ENCODE results near the gene CCDC126. TPM values are rescaled to one million over a fixed set of nuclear protein-coding genes. Genes with fewer than 3 reads are reported as not detected.

The CCDC126 gene
- total and polyA plus RNA-seq, 2 experiments from 2014 or later, result 5.7 to 6.6 TPM

GRCh38 chr7:23615331-23615730, 18.1 kb downstream of the CCDC126 start:
- Mint-ChIP-seq H3K9me3 (peaks cover 34% of the 10 kb centered on the region), H3K36me3 (ENCODE audit: low read depth) (peaks cover 51% of the 10 kb centered on the region), H3K4me1 (no peaks in the 10 kb centered on the region), H3K27ac (no peak overlapping the region), H3K4me3 (no peak overlapping the region), H3K27me3 (ENCODE audit: insufficient read depth, low read depth, poor library complexity) (peaks cover 2% of the 10 kb centered on the region)
- Histone ChIP-seq H2AFZ (no peak overlapping the region), H3F3A (replicated peaks; ENCODE audit: low read depth) (no peaks in the 10 kb centered on the region), H3K27me3 (ENCODE audit: insufficient read depth) (no peaks in the 10 kb centered on the region), H4K20me1 (replicated peaks; ENCODE audit: insufficient read depth) (no peaks in the 10 kb centered on the region; the same call in 1 of the 2 replicates), H3K79me2 (replicated peaks; ENCODE audit: insufficient read depth) (no peaks in the 10 kb centered on the region), H3K27ac (ENCODE audit: low read depth) (no peak overlapping the region), H3K4me2 (no peak overlapping the region), H3K4me1 (ENCODE audit: insufficient read depth) (no peaks in the 10 kb centered on the region), H3K4me3 (no peak overlapping the region), H3K9me2 (ENCODE audit: insufficient read depth) (no peaks in the 10 kb centered on the region), H3K36me3 (ENCODE audit: insufficient read depth) (peaks cover 9% of the 10 kb centered on the region; the same call in 1 of the 2 replicates)
- TF ChIP-seq STAT1 (IDR thresholded peaks at IDR 0.05; ENCODE audit: unreplicated experiment) (no peak), NANOG (IDR thresholded peaks at IDR 0.05; ENCODE audit: borderline replicate concordance) (no peak), EZH2phosphoT487 (IDR thresholded peaks at IDR 0.05; ENCODE audit: unreplicated experiment) (no peak), CREB1 (CRISPR knock-in tag; IDR thresholded peaks at IDR 0.05; ENCODE audit: low read depth) (no peak), JUNB (IDR thresholded peaks at IDR 0.05; ENCODE audit: unreplicated experiment) (no peak), ZNF331 (CRISPR knock-in tag; IDR thresholded peaks at IDR 0.05; ENCODE audit: low read depth) (no peak), EZH2 (IDR thresholded peaks at IDR 0.05; ENCODE audit: low read depth, unreplicated experiment) (no peak), POLR2AphosphoS5 (IDR thresholded peaks at IDR 0.05; ENCODE audit: low read depth) (no peak), ZNF462 (CRISPR knock-in tag; IDR thresholded peaks at IDR 0.05) (no peak), ZNF114 (CRISPR knock-in tag; IDR thresholded peaks at IDR 0.05) (no peak)
- TF ChIP-seq, protein P1, sequence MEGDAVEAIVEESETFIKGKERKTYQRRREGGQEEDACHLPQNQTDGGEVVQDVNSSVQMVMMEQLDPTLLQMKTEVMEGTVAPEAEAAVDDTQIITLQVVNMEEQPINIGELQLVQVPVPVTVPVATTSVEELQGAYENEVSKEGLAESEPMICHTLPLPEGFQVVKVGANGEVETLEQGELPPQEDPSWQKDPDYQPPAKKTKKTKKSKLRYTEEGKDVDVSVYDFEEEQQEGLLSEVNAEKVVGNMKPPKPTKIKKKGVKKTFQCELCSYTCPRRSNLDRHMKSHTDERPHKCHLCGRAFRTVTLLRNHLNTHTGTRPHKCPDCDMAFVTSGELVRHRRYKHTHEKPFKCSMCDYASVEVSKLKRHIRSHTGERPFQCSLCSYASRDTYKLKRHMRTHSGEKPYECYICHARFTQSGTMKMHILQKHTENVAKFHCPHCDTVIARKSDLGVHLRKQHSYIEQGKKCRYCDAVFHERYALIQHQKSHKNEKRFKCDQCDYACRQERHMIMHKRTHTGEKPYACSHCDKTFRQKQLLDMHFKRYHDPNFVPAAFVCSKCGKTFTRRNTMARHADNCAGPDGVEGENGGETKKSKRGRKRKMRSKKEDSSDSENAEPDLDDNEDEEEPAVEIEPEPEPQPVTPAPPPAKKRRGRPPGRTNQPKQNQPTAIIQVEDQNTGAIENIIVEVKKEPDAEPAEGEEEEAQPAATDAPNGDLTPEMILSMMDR (conservative IDR thresholded peaks at IDR 0.05; ENCODE audit: low read depth in 2 of 2), result no peak
- TF ChIP-seq, protein P2, sequence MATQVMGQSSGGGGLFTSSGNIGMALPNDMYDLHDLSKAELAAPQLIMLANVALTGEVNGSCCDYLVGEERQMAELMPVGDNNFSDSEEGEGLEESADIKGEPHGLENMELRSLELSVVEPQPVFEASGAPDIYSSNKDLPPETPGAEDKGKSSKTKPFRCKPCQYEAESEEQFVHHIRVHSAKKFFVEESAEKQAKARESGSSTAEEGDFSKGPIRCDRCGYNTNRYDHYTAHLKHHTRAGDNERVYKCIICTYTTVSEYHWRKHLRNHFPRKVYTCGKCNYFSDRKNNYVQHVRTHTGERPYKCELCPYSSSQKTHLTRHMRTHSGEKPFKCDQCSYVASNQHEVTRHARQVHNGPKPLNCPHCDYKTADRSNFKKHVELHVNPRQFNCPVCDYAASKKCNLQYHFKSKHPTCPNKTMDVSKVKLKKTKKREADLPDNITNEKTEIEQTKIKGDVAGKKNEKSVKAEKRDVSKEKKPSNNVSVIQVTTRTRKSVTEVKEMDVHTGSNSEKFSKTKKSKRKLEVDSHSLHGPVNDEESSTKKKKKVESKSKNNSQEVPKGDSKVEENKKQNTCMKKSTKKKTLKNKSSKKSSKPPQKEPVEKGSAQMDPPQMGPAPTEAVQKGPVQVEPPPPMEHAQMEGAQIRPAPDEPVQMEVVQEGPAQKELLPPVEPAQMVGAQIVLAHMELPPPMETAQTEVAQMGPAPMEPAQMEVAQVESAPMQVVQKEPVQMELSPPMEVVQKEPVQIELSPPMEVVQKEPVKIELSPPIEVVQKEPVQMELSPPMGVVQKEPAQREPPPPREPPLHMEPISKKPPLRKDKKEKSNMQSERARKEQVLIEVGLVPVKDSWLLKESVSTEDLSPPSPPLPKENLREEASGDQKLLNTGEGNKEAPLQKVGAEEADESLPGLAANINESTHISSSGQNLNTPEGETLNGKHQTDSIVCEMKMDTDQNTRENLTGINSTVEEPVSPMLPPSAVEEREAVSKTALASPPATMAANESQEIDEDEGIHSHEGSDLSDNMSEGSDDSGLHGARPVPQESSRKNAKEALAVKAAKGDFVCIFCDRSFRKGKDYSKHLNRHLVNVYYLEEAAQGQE (IDR thresholded peaks at IDR 0.05; ENCODE audit: unreplicated experiment), result no peak
- TF ChIP-seq, protein P3, sequence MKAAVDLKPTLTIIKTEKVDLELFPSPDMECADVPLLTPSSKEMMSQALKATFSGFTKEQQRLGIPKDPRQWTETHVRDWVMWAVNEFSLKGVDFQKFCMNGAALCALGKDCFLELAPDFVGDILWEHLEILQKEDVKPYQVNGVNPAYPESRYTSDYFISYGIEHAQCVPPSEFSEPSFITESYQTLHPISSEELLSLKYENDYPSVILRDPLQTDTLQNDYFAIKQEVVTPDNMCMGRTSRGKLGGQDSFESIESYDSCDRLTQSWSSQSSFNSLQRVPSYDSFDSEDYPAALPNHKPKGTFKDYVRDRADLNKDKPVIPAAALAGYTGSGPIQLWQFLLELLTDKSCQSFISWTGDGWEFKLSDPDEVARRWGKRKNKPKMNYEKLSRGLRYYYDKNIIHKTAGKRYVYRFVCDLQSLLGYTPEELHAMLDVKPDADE (IDR thresholded peaks at IDR 0.05), result no peak
- ATAC-seq, result no peak
- no peak for DNase-seq (ENCODE audit: low spot score)
